Ascending aorta (tissue), 2 donors: ENCODE results near the gene CLN6. TPM values are rescaled to one million over a fixed set of nuclear protein-coding genes. Genes with fewer than 3 reads are reported as not detected.
"Not testable (repeated sequence)": the region's sequence is repeated elsewhere in the genome, so short reads cannot be mapped to it uniquely, and the experiment has no call there.

Experiments
- DNase-seq, 2 donors: peaks; one replicate each; pipeline ENCODE4 v3.0.0-alpha.2; 2019; ENCODE audit warnings: low spot score in 2 of 2
- H3K27ac ChIP-seq, 2 donors: fragments of 200-600 bp; sonication (generic); one replicate each; pipeline ENCODE4 v1.5.1; 2016 to 2017; ENCODE audit warnings: mild to moderate bottlenecking in 1 of 2
- H3K27me3 ChIP-seq: fragments of 200-600 bp; sonication (generic); one replicate; pipeline ENCODE4 v1.5.1; 2017
- H3K36me3 ChIP-seq, 2 donors: fragments of 200-600 bp; sonication (generic); one replicate each; pipeline ENCODE4 v1.5.1; 2016
- H3K4me1 ChIP-seq, 2 donors: fragments of 200-600 bp; sonication (generic); one replicate each; pipeline ENCODE4 v1.5.1; 2016 to 2017; ENCODE audit warnings: mild to moderate bottlenecking in 1 of 2
- H3K4me3 ChIP-seq, 2 donors: fragments of 200-600 bp; sonication (generic); one replicate each; pipeline ENCODE4 v1.5.1; 2016 to 2017; ENCODE audit warnings: mild to moderate bottlenecking in 1 of 2
- H3K9me3 ChIP-seq, 2 donors: fragments of 200-600 bp; sonication (generic); one replicate each; pipeline ENCODE4 v1.5.1; 2016
- CTCF ChIP-seq, 3 experiments: fragments of 200-600 bp in 2 of 3; fragments of 450-650 bp in 1 of 3; sonication (generic) in 2 of 3; IDR thresholded peaks; one replicate each; pipeline ENCODE4 v1.5.1; 2016 to 2019; ENCODE audit warnings: antibody characterized with exemption in 3 of 3, mild to moderate bottlenecking in 1 of 3, moderate library complexity in 1 of 3
- intact Hi-C: fragments of 100-400 bp; cut with DNase I; formaldehyde crosslinking; loops from one replicate; pipeline ENCODE4 v1.15.1; 2023
- total RNA-seq: library from RNA; depleted of rRNA; stranded (reverse); fragments of >200 nt; gene quantifications from one replicate; pipeline ENCODE4 v1.1.0, GENCODE V29; 2016

Gene CLN6
- total RNA-seq, 1 donor from 2014 or later = 6.4 TPM

- Histone ChIP-seq H3K27ac (no peak overlapping the region), H3K4me3 (no peak overlapping the region), H3K36me3 (no peaks in the 10 kb centered on the region), H3K9me3 (no peaks in the 10 kb centered on the region), H3K27me3 (no peaks in the 10 kb centered on the region), H3K4me1 (peaks cover 6 to 18% of the 10 kb centered on the region in 2 donors)
- peak in 1 of 2 donors; percentile 40 for DNase-seq
- intact Hi-C loops = no loop called here
- no peak for TF ChIP-seq CTCF (IDR thresholded peaks at IDR 0.05)
Observed at GRCh38 chr15:68203956-68204355, 25.6 kb downstream of the CLN6 start.

GRCh38 chr15:68203486-68203885 lies 26.0 kb downstream of the CLN6 start:
- intact Hi-C loops = no loop called here
- peaks cover 6 to 18% of the 10 kb centered on the region in 2 donors for H3K4me1 ChIP-seq
- H3K27me3 ChIP-seq = no peaks in the 10 kb centered on the region
- peak in 1 of 2 donors; percentile 59 for DNase-seq
- no peak overlapping the region for H3K27ac ChIP-seq
- H3K9me3 ChIP-seq = no peaks in the 10 kb centered on the region
- no peak for TF ChIP-seq CTCF (IDR thresholded peaks at IDR 0.05)
- H3K4me3 ChIP-seq = no peak overlapping the region
- H3K36me3 ChIP-seq = no peaks in the 10 kb centered on the region

- H3K36me3 ChIP-seq, DNase-seq, H3K9me3 ChIP-seq, H3K4me3 ChIP-seq, H3K27ac ChIP-seq, H3K27me3 ChIP-seq, intact Hi-C loops: not testable (repeated sequence)
- H3K4me1 ChIP-seq = peaks cover 6 to 18% of the 10 kb centered on the region in 2 donors
Observed at GRCh38 chr15:68202994-68203393, 26.5 kb downstream of the CLN6 start.

- no peak overlapping the region for H3K27ac ChIP-seq
- H3K36me3 ChIP-seq = no peaks in the 10 kb centered on the region
- intact Hi-C loops = no loop called here
- no peaks in the 10 kb centered on the region for H3K27me3 ChIP-seq
- no peak for DNase-seq
- no peak for TF ChIP-seq CTCF (IDR thresholded peaks at IDR 0.05)
- no peaks in the 10 kb centered on the region for H3K9me3 ChIP-seq
- H3K4me3 ChIP-seq = no peak overlapping the region
- peaks cover 6 to 18% of the 10 kb centered on the region in 2 donors for H3K4me1 ChIP-seq
Observed at GRCh38 chr15:68201879-68202261, 27.7 kb downstream of the CLN6 start.

GRCh38 chr15:68201153-68201878 lies 28.2 kb downstream of the CLN6 start:
- no peaks in the 10 kb centered on the region for H3K36me3 ChIP-seq
- no peak for DNase-seq
- intact Hi-C loops = no loop called here
- no peak for TF ChIP-seq CTCF (IDR thresholded peaks at IDR 0.05)
- no peak overlapping the region for H3K4me3 ChIP-seq
- no peak overlapping the region for H3K27ac ChIP-seq
- no peaks in the 10 kb centered on the region for H3K9me3 ChIP-seq
- H3K4me1 ChIP-seq = peaks cover 6 to 18% of the 10 kb centered on the region in 2 donors
- H3K27me3 ChIP-seq = no peaks in the 10 kb centered on the region

- Histone ChIP-seq H3K36me3 (peaks cover 0 to 3% of the 10 kb centered on the region in 2 donors), H3K27ac (no peak overlapping the region), H3K27me3 (no peaks in the 10 kb centered on the region), H3K4me3 (no peak overlapping the region), H3K4me1 (peaks cover 5 to 15% of the 10 kb centered on the region in 2 donors), H3K9me3 (no peaks in the 10 kb centered on the region)
- intact Hi-C loops = no loop called here
- TF ChIP-seq CTCF (IDR thresholded peaks at IDR 0.05) = no peak
- no peak for DNase-seq
Observed at GRCh38 chr15:68200016-68200861, 29.3 kb downstream of the CLN6 start.
